Tracheal epithelial cell (primary cell): ENCODE data around the gene PTK6. TPM values are rescaled to one million over a fixed set of nuclear protein-coding genes. Genes with fewer than 3 reads are reported as not detected.

Experiments
- total RNA-seq: library from RNA; depleted of rRNA; stranded (reverse); fragments of >200 nt; gene quantifications from 2 replicates; pipeline ENCODE4 v1.2.1, GENCODE V29; 2014

Gene PTK6
- total RNA-seq, result 31.1 and 59.7 TPM in 2 replicates

DNA sequence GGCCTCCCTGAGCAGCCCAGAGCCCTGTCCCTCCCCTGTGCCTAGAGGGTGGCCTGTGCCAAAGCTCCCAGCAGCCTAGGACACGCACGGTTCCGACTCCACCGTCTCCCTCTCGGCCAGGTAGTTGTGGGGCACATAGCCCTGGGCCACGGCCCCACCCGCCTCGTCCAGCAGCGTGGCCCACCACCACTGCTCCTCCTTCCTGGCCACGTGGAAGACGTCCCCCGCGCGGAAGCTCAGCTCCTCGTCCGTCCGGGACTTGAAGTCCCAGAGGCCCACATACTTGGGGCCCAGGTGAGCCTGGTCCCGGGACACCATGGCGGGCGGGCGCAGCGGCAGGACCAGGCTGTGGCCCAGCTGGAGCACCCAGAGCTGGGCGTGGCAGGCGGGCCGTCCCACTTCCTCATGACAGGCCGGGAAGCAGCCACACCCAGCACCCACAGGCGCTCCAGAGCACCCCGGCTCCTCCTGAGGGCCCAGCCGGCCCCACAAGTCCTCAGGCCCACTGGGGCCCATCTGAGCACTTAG, at the start of gene PTK6:
Gene PTK6 (minus strand): TSS at position 380 of the 528 bp plus-strand sequence. CDS start 62 bp downstream, at position 318.

DNA sequence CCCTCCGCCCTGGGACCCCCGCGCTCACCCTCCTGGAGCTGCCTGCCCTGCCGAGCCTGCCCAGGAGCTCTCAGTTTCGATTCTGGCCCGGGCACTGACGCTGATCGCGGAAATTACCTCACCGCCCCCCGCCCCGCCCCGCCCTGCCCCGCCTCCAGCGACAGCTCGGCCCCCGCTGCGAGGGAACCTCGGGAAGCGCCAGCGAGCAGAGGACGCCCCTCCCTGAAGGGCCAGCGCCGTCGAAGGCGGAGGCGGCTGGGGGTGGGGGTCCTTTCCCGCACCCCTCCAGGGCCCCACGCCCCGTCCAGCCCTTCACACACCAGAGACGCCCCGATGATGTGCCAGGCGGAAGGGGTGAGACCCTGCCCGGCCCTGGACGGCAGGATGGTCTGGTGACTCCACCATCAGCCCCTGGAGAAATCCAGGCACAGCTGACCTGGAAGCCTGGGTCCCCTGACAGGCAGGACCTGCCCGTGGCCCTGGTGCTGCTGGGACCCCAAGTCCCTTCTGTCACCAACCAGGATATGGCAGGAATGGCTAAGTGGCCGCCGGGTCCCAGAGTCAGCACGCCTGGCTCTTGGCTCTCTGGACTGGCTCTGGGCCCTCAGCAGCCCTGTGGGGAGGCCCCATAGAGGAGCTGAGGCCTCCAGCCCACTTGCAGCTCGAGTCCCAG, 37.1 kb upstream of the PTK6 start, which contains the start of gene HELZ2:
Gene HELZ2 (minus strand): TSS at position 84 of the 673 bp plus-strand sequence. CDS start 1,854 bp downstream, outside the sequence.

DNA sequence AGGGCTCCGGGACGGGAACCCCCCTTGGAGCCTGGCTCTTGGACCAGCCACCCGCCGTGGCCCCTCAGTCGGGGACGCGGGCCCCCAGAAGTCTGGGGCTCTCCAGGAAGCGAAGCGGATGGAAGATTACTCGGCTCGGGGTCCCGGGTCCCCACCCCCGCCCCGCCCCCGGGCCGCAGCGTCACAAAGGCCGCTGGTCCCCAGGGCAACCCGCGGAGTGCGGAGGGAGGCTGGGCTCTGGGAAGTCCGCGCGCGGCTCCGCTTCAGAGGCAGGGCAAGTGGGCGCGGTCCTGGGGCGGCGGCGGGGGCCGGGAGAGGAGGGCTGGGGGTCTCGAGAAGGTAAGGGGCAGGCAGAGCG, 16.7 kb upstream of the PTK6 start, which contains the start of gene FNDC11:
Gene FNDC11 (plus strand): TSS at position 227 of the 358 bp plus-strand sequence. CDS start 1,505 bp downstream, outside the sequence.

DNA sequence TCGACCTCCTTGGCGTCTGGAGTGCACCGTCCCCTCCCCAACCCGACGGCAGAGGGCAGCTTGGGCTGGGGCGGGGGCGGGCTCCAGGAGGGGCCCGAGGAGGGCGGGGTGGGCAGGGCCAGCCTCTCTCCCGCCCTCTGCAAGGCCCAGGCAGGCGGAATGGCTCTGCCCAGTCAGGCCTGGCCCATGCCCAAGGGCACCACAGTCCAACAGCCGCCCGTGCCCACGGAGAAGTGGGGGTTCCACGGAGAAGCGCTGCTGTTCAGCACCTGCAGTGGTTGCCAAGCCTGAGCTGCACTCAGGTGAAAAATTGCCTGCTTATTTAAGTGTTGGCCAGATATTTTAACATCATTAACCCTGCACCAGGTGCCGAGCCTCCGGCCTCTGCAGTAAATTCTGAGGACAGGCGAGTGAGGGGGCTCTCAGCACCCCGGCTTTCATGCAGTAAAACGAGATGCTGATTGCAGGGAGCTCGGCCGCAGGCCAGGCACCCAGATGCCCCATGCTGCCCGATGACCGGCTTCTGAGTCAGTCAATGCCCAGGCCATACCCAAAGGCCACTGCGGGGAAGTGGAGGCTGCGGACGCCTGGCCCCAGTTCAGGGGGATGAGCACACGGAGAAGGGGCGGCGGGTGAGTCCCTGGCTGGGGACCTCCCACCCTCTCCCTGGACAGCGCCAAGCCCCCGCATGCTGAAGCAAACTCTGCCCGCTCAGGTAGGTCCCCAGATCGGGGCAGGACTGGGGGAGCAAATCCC, 10.7 kb upstream of the PTK6 start, which contains the start of gene SRMS:
Gene SRMS (minus strand): TSS at position 25 of the 756 bp plus-strand sequence. CDS start 286 bp downstream, outside the sequence.

DNA sequence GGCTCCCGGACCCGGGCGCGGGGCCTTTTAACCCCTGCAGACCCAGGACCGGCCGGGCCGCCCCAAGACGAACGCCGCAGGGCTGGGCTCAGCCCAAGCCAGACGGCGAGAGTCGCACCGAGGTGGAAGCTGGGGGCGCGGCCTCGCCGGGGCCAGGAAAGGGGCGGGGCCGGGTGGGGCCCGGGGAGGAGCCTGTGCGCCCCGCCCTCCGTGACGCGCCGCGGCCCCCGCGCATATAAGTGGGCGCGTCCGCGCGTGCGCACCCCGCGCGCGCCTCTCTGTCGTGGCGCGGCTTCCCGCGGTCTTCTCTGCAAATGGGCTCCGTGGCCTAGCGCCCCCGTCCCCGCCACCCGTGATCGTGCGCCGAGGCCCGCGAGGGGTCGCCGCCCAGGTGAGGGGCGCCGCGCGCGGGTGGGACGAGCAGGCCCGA, 16.7 kb downstream of the PTK6 start, which contains the start of gene PPDPF:
Gene PPDPF (plus strand): TSS at position 262 of the 430 bp plus-strand sequence. CDS start 544 bp downstream, outside the sequence.

DNA sequence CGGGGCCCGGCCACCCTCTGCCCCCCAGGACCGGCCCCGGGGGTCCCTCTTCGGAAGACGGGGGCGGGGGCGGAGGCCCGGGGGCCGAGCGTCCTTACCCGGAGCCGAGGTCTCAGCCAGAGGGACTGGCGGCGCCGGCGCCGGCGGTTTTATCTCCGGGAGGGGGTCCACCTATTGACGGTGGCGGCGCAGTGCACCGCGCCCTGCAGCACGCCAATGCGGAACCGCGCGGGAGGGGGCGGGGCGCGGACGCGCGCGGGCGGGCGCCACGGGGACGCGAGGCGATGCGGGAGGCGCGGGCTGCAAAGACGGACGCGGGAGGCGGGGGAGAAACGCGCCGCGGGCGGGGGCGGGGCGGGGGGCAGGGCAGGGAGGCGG, 38.2 kb downstream of the PTK6 start, which contains the start of gene EEF1A2:
Gene EEF1A2 (minus strand): TSS at position 124 of the 378 bp plus-strand sequence. CDS start 1,320 bp downstream, outside the sequence.

Other genes starting within 250 kb of the PTK6 start
- gene COL20A1, start 244.2 kb downstream of the PTK6 start, total RNA-seq, result not detected in 2 replicates
- not detected in 2 replicates for gene CHRNA4, start 176.0 kb downstream of the PTK6 start, total RNA-seq
- not detected in 2 replicates for gene KCNQ2, start 64.7 kb downstream of the PTK6 start, total RNA-seq
- gene EEF1A2, start 38.3 kb downstream of the PTK6 start, total RNA-seq, result 0.43 and 0.96 TPM in 2 replicates
- 66.5 and 77.1 TPM in 2 replicates for gene PPDPF, start 16.6 kb downstream of the PTK6 start, total RNA-seq
- 0.43 TPM in 1 of 2 replicates, not detected in the other for gene SRMS, start 10.4 kb upstream of the PTK6 start, total RNA-seq
- 0.85 and 3.1 TPM in 2 replicates for gene FNDC11, start 16.8 kb upstream of the PTK6 start, total RNA-seq
- 20.7 and 80.2 TPM in 2 replicates for gene HELZ2, start 36.9 kb upstream of the PTK6 start, total RNA-seq
- 11.1 and 15.3 TPM in 2 replicates for gene GMEB2, start 89.7 kb upstream of the PTK6 start, total RNA-seq
- gene STMN3, start 116.0 kb upstream of the PTK6 start, total RNA-seq, result 0.85 and 7.7 TPM in 2 replicates
- 2.8 and 5.3 TPM in 2 replicates for gene RTEL1, start 120.9 kb upstream of the PTK6 start, total RNA-seq
- 7.5 and 254 TPM in 2 replicates for gene TNFRSF6B, start 159.3 kb upstream of the PTK6 start, total RNA-seq
- gene ARFRP1, start 170.6 kb upstream of the PTK6 start, total RNA-seq, result 17.5 and 42.9 TPM in 2 replicates
- gene ZGPAT, start 170.7 kb upstream of the PTK6 start, total RNA-seq, result 13.2 and 21.2 TPM in 2 replicates
- gene LIME1, start 199.3 kb upstream of the PTK6 start, total RNA-seq, result 1.7 and 2.7 TPM in 2 replicates
- 26.3 and 44.1 TPM in 2 replicates for gene SLC2A4RG, start 202.4 kb upstream of the PTK6 start, total RNA-seq